ENCODE data around the gene HSF2BP.
"Not testable (repeated sequence)": the region's sequence is repeated elsewhere in the genome, so short reads cannot be mapped to it uniquely, and the experiment has no call there.

The HSF2BP gene

DNA sequence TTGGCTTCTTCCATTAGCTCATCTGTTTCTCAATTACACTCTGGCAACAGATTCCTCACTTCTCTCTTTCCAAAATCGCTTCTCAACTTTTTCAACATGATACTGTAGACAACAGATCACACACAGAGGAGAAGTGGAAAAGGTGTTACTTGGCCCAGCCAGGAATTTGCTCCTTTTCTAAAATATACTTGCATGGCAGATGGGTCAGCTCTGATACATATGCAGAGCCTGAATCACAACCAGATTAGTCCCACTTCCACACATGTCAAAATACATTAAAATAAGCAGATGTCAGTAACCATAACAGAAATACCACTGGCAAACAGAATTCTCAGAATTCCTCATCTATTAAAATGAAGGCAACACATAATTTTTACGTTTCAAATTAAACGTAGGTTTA is 89.1 kb downstream of the HSF2BP start:
- not testable (repeated sequence) for H3K36me3 ChIP-seq (ENCODE audit: control insufficient read depth, insufficient read depth, low read length, severe bottlenecking); H3K9ac ChIP-seq (ENCODE audit: low read length); H3K27me3 ChIP-seq (replicated peaks; ENCODE audit: control insufficient read depth, insufficient read depth, low read length); H3K4me3 ChIP-seq (ENCODE audit: low read length); H3K9me3 ChIP-seq (ENCODE audit: control insufficient read depth, low read length); H3K4me1 ChIP-seq (ENCODE audit: control insufficient read depth, insufficient read depth, low read length); DNase-seq (ENCODE audit: low read depth)

DNA sequence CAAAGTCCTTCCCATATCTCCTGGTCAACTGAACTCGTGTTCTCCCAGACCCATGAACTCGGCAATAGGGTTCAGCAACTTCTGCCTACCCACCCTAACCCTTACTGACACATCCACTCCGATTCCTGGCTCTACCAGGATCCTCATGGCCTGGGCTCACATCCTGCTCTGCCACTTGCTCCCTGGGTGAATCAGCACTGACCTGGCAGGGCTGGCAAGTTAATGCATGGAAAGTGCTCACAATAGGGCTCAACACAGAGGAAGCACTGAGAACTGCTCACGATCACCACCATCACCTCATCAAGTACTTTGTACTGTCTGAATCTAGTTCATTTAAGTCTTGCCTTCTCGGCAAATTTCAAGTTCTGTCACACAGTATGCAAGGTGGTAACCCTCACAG is 96.8 kb downstream of the HSF2BP start:
- H3K36me3 ChIP-seq (ENCODE audit: control insufficient read depth, insufficient read depth, low read length, severe bottlenecking); H3K9ac ChIP-seq (ENCODE audit: low read length): not testable (repeated sequence)

DNA sequence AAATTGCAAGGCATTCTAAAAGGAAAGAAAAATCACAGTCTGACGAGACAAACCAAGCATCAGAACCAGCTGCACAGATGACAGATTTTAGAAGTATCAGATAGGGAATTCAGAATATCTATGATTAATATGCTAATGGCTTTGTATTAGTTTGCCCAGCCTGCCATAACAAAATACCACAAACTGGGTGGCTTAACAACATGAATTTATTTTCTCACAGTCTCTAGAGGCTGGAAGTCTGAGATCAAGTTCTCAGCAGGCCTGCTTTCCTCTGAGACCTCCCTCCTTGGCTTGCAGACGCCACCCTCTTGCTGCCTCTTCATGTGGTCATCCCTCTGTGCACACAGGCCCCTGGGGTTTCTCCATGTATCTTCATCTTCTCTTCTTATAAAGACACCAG is 118.7 kb downstream of the HSF2BP start:
- not testable (repeated sequence) for H3K9ac ChIP-seq (ENCODE audit: low read length); H3K4me3 ChIP-seq (ENCODE audit: low read length); H3K9me3 ChIP-seq (ENCODE audit: control insufficient read depth, low read length); H3K27me3 ChIP-seq (replicated peaks; ENCODE audit: control insufficient read depth, insufficient read depth, low read length); H3K4me1 ChIP-seq (ENCODE audit: control insufficient read depth, insufficient read depth, low read length); DNase-seq (ENCODE audit: low read depth); H3K36me3 ChIP-seq (ENCODE audit: control insufficient read depth, insufficient read depth, low read length, severe bottlenecking)

More for the DNA sequence above, 96.8 kb downstream of the HSF2BP start:
- DNase-seq (ENCODE audit: low read depth); H3K4me1 ChIP-seq (ENCODE audit: control insufficient read depth, insufficient read depth, low read length); H3K4me3 ChIP-seq (ENCODE audit: low read length); H3K9me3 ChIP-seq (ENCODE audit: control insufficient read depth, low read length); H3K27me3 ChIP-seq (replicated peaks; ENCODE audit: control insufficient read depth, insufficient read depth, low read length): not testable (repeated sequence)

DNA sequence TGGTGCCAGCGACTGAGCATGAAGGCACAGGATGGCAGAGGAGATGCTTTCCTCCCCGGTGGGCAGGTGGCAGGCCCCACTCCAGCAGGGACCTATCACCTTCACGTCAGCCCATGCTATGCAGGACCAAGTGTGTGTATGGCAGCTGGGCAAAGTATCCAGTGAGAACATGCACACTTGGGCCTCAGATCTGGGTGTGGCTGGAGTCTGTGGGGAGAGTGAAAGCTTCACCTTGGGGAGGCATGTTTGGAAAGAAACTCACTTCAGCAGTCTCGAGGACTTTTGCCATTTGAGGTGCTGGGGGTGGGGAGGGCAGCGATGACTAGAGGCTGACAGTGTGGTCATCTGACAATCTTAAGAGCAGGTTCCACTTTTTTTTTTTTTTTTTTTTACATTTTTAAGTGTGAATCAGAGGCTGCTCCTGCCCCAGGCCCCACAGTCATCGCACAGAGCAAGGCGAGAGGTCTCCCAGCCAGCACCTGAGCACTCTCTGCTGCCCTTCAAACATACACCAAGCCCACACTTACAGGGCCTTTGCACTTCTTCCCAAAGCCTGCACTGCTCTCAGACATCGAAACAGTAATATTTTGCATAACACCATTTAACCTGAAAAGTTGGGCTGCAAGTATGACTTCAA is 136.7 kb downstream of the HSF2BP start:
- not testable (repeated sequence) for H3K4me1 ChIP-seq (ENCODE audit: control insufficient read depth, insufficient read depth, low read length); H3K9me3 ChIP-seq (ENCODE audit: control insufficient read depth, low read length); DNase-seq (ENCODE audit: low read depth); H3K27me3 ChIP-seq (replicated peaks; ENCODE audit: control insufficient read depth, insufficient read depth, low read length); H3K4me3 ChIP-seq (ENCODE audit: low read length); H3K9ac ChIP-seq (ENCODE audit: low read length); H3K36me3 ChIP-seq (ENCODE audit: control insufficient read depth, insufficient read depth, low read length, severe bottlenecking)

DNA sequence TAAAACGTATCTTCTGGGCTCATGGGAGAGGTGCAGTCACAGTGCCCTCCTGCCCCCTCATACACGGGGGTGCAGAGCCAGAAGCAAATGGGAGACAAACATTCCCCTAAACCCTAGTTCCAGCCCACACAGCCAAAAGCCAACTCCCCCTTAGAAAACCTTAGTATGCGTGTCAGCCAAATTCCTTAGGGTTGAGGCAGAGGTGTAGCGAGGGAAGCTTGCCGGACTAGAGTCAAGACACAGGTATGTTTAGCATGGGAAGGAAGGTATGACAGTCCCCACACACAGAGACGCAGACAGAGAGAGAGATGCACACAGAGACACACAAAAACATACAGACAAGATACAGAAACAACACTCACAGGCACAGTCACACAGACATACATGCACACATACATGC is 141.6 kb downstream of the HSF2BP start:
- not testable (repeated sequence) for H3K9me3 ChIP-seq (ENCODE audit: control insufficient read depth, low read length); H3K36me3 ChIP-seq (ENCODE audit: control insufficient read depth, insufficient read depth, low read length, severe bottlenecking); DNase-seq (ENCODE audit: low read depth)

DNA sequence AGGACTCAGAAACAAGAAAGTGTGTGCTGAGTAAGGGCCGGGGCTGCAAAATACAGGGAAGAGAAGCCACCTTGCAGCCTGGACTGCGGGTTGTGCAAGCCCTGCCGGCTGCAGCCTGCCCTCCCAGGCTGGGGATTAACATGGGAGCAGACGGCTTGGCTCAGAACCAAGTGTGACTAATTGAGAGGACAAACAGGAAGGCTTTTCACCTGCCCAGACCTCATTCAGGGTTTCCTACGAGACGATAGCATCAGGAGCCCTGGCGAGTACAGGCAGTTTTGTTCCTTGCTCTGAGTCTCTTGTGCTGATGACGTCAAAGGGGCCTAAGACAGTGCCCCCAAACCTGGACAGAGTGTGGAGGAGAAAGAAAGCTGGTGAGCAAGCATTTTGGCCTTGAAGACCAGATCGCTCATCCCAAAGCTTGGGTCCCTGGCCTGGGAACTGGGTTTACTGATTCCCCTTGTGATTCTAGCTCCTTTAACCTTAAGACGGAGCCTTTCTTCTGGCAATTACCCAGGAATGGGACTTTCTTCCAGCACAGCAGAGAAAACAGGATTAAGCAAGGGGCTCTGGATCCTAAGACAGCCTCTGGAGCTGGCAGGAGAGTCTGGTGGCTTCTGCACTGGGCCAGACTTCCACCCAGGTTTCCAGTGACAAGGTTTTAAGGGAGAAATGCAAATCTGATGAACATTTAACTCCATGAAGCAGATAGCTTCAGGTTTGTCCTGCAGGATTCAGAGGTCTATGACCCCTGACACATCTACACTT is 142.2 kb downstream of the HSF2BP start:
- H3K4me3 ChIP-seq (ENCODE audit: low read length); DNase-seq (ENCODE audit: low read depth); H3K4me1 ChIP-seq (ENCODE audit: control insufficient read depth, insufficient read depth, low read length); H3K9me3 ChIP-seq (ENCODE audit: control insufficient read depth, low read length); H3K27me3 ChIP-seq (replicated peaks; ENCODE audit: control insufficient read depth, insufficient read depth, low read length); H3K36me3 ChIP-seq (ENCODE audit: control insufficient read depth, insufficient read depth, low read length, severe bottlenecking); H3K9ac ChIP-seq (ENCODE audit: low read length): not testable (repeated sequence)

More for the DNA sequence above, 141.6 kb downstream of the HSF2BP start:
- H3K27me3 ChIP-seq (replicated peaks; ENCODE audit: control insufficient read depth, insufficient read depth, low read length); H3K9ac ChIP-seq (ENCODE audit: low read length); H3K4me3 ChIP-seq (ENCODE audit: low read length); H3K4me1 ChIP-seq (ENCODE audit: control insufficient read depth, insufficient read depth, low read length): not testable (repeated sequence)

DNA sequence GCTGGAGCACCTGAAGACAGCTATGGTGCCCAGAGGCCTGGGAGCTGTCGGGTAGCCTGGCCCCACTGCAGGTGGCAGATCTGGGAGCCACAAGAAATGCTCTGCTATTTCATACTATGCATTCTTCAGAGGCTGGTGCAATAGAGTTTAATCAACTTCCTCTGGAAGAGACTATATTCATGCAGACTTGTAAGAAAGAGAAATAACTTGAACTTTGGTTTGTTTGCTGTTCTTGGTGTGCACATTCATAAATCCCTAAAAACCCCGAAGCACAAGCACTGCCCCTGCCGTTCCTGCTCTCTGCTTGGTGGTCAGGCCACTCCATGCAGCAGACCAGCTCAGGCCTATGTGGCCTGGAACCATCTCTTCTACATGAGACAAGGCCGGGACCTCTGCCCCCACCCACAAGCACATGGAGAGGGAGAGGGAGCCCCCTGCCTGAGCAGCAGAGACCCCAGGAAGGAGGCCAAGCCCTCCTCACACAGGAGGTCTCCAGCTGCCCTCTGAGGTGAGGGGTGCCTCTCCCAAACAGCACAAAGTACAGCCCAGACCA is 142.9 kb downstream of the HSF2BP start:
- not testable (repeated sequence) for H3K27me3 ChIP-seq (replicated peaks; ENCODE audit: control insufficient read depth, insufficient read depth, low read length); H3K9me3 ChIP-seq (ENCODE audit: control insufficient read depth, low read length); H3K36me3 ChIP-seq (ENCODE audit: control insufficient read depth, insufficient read depth, low read length, severe bottlenecking); DNase-seq (ENCODE audit: low read depth); H3K4me1 ChIP-seq (ENCODE audit: control insufficient read depth, insufficient read depth, low read length); H3K4me3 ChIP-seq (ENCODE audit: low read length); H3K9ac ChIP-seq (ENCODE audit: low read length)

DNA sequence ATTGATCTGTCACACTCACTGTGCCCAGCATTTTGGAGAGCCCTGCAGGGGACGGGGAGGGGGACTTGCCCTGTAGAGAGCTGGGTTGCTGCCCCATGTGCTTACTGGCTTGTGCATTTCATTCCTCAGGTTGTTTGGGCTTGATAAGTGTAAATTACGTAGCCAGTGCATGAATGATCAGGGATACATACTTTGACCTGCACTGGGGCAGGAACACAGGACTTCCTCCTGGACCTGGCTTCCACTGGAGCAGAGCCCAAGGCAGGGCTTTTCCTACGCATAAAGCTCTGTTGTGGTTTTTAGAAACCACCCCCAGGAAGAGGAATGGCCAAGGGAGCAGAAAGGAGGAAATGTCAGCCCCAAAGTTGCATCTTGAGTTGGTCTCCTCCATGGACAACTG is 144.5 kb downstream of the HSF2BP start:
- H3K9ac ChIP-seq (ENCODE audit: low read length); H3K27me3 ChIP-seq (replicated peaks; ENCODE audit: control insufficient read depth, insufficient read depth, low read length); H3K4me3 ChIP-seq (ENCODE audit: low read length); H3K36me3 ChIP-seq (ENCODE audit: control insufficient read depth, insufficient read depth, low read length, severe bottlenecking); DNase-seq (ENCODE audit: low read depth); H3K9me3 ChIP-seq (ENCODE audit: control insufficient read depth, low read length); H3K4me1 ChIP-seq (ENCODE audit: control insufficient read depth, insufficient read depth, low read length): not testable (repeated sequence)

DNA sequence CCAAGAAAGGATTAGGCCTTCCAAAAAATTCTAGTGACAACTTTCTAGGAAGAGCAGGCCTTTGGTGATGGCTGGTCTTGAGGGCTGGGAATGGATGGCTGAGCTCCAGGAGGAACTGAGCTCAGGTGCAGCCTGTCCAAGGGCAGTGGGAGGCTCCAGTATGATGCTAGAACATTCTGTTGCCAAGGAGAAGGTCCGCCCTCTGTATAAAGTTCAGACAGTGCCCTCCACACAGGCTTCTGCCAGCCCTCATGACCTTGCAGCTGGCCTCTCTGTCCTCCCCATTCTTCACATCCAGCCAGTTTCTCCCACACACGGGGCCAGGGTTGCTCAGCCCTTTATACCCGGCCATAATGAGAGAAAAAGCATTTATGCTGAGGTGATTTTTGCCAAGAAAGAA is 146.3 kb downstream of the HSF2BP start:
- H3K9me3 ChIP-seq (ENCODE audit: control insufficient read depth, low read length); H3K36me3 ChIP-seq (ENCODE audit: control insufficient read depth, insufficient read depth, low read length, severe bottlenecking); H3K4me1 ChIP-seq (ENCODE audit: control insufficient read depth, insufficient read depth, low read length); H3K27me3 ChIP-seq (replicated peaks; ENCODE audit: control insufficient read depth, insufficient read depth, low read length); H3K9ac ChIP-seq (ENCODE audit: low read length); H3K4me3 ChIP-seq (ENCODE audit: low read length); DNase-seq (ENCODE audit: low read depth): not testable (repeated sequence)

DNA sequence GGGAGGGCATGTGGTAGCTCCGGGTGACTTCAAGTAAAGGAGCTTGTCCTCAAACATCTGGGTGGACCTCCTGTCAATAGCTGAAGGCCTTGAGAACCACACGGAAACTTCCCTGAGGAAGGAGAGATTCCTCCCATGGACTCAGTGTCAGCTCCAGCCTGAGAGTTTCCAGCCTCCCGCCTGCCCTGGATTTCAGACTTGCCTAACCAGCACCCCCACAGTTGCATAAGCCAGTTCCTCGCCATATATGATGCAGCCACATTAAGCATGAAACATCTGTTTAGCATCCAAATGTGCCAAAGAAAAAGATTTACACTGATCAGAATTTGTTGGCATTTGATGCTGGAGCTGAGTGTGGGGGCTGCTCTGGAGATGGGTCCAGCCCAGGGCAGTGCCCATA is 148.1 kb downstream of the HSF2BP start:
- H3K4me1 ChIP-seq (ENCODE audit: control insufficient read depth, insufficient read depth, low read length); DNase-seq (ENCODE audit: low read depth); H3K9ac ChIP-seq (ENCODE audit: low read length); H3K4me3 ChIP-seq (ENCODE audit: low read length); H3K27me3 ChIP-seq (replicated peaks; ENCODE audit: control insufficient read depth, insufficient read depth, low read length); H3K36me3 ChIP-seq (ENCODE audit: control insufficient read depth, insufficient read depth, low read length, severe bottlenecking); H3K9me3 ChIP-seq (ENCODE audit: control insufficient read depth, low read length): not testable (repeated sequence)

DNA sequence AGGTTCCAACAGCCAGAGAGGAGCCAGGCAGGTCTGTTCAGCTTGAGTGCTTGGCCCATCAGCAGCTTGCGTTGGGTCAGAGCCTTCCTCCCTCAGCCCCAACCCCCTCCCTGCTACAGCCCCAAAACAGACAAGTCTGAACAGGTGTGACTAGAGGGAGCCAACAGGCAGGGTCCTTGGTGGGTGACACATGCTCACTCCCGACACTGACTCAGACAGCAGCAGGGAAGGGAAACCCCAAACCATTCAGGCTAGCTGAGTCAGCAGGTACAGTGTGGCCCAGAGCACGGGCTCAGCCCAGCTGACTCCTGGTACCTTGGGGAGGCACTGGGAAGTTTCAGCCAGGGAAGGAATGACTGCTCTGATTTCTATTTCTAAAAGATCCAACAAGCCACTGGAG is 148.6 kb downstream of the HSF2BP start:
- not testable (repeated sequence) for H3K4me1 ChIP-seq (ENCODE audit: control insufficient read depth, insufficient read depth, low read length); H3K27me3 ChIP-seq (replicated peaks; ENCODE audit: control insufficient read depth, insufficient read depth, low read length); DNase-seq (ENCODE audit: low read depth)

More for the DNA sequence above, 148.6 kb downstream of the HSF2BP start:
- H3K36me3 ChIP-seq (ENCODE audit: control insufficient read depth, insufficient read depth, low read length, severe bottlenecking); H3K9me3 ChIP-seq (ENCODE audit: control insufficient read depth, low read length); H3K4me3 ChIP-seq (ENCODE audit: low read length); H3K9ac ChIP-seq (ENCODE audit: low read length): not testable (repeated sequence)

All from adipocyte (in vitro differentiated cells).